Immature natural killer cell (primary cell): ENCODE data around the gene MMP19. TPM values are rescaled to one million over a fixed set of nuclear protein-coding genes. Genes with fewer than 3 reads are reported as not detected.

Experiments
- DNase-seq, 3 donors: peaks; one replicate each; pipeline ENCODE4 v3.0.0; 2022; ENCODE audit warnings: mixed read lengths in 1 of 3
- H3K27ac Mint-ChIP-seq, 6 donors: one replicate each; pipeline ENCODE4 v1.8.0; 2020; ENCODE audit warnings: mixed read lengths in 6 of 6, mild to moderate bottlenecking in 5 of 6, inconsistent platforms in 4 of 6, moderate library complexity in 3 of 6
- H3K27me3 Mint-ChIP-seq, 3 donors: one replicate each; pipeline ENCODE4 v1.8.0; 2020 to 2021; ENCODE audit warnings: low read depth in 3 of 3, mild to moderate bottlenecking in 3 of 3, mixed read lengths in 3 of 3, moderate library complexity in 3 of 3, inconsistent platforms in 1 of 3
- H3K36me3 Mint-ChIP-seq, 3 donors: one replicate each; pipeline ENCODE4 v1.8.0; 2020; ENCODE audit warnings: mixed read lengths in 3 of 3, inconsistent platforms in 2 of 3, mild to moderate bottlenecking in 2 of 3
- H3K4me1 Mint-ChIP-seq, 2 donors: one replicate each; pipeline ENCODE4 v1.8.0; 2020; ENCODE audit warnings: inconsistent platforms in 2 of 2, mild to moderate bottlenecking in 2 of 2, mixed read lengths in 2 of 2, moderate library complexity in 1 of 2
- H3K4me3 Mint-ChIP-seq, 5 donors: one replicate each; pipeline ENCODE4 v1.8.0; 2020; ENCODE audit warnings: mild to moderate bottlenecking in 5 of 5, mixed read lengths in 5 of 5, inconsistent platforms in 3 of 5, moderate library complexity in 3 of 5
- H3K9me3 Mint-ChIP-seq, 6 donors: one replicate each; pipeline ENCODE4 v1.8.0; 2020; ENCODE audit warnings: mild to moderate bottlenecking in 6 of 6, mixed read lengths in 6 of 6, inconsistent platforms in 4 of 6, moderate library complexity in 3 of 6
- polyA plus RNA-seq, 3 donors: library from polyadenylated mRNA; unstranded; fragments of 300-500 nt; fragmentation: Illumina TruSeq; gene quantifications; one replicate each; pipeline ENCODE4 v1.2.3, GENCODE V29; 2021

Gene MMP19
- polyA plus RNA-seq, 3 donors from 2014 or later: 0.10 TPM; not detected in 2

- H3K9me3 Mint-ChIP-seq: no peaks in the 10 kb centered on the region
- H3K27me3 Mint-ChIP-seq: peaks cover 3 to 11% (median 3%) of the 10 kb centered on the region in 3 donors
- no peak overlapping the region for H3K27ac Mint-ChIP-seq
- no peak for DNase-seq
- H3K36me3 Mint-ChIP-seq: no peaks in the 10 kb centered on the region
- H3K4me3 Mint-ChIP-seq: no peak overlapping the region
- peaks cover 36% of the 10 kb centered on the region in 2 donors for H3K4me1 Mint-ChIP-seq
These were observed 9.7 kb downstream of the MMP19 start for GRCh38 chr12:55833056-55833455.

GRCh38 chr12:55831447-55831815, 11.3 kb downstream of the MMP19 start:
- Mint-ChIP-seq H3K4me3 (peak overlapping the region; percentile 96 to 100 (median 99)), H3K27ac (peak overlapping the region; percentile 36 to 96 (median 92)), H3K4me1 (peaks cover 48 to 49% of the 10 kb centered on the region in 2 donors), H3K9me3 (peaks cover 0 to 1% (median 0%) of the 10 kb centered on the region in 6 donors), H3K36me3 (no peaks in the 10 kb centered on the region), H3K27me3 (peaks cover 3 to 11% (median 3%) of the 10 kb centered on the region in 3 donors)
- no peak for DNase-seq

- Mint-ChIP-seq H3K9me3 (peaks cover 0 to 1% (median 0%) of the 10 kb centered on the region in 6 donors), H3K4me3 (peak overlapping the region; percentile 96 to 100 (median 99)), H3K4me1 (peaks cover 53 to 54% of the 10 kb centered on the region in 2 donors)
These were observed 11.9 kb downstream of the MMP19 start for GRCh38 chr12:55830601-55831446.

GRCh38 chr12:55829967-55830600, 12.7 kb downstream of the MMP19 start:
- peak; percentile 31 to 36 (median 34) for DNase-seq
- peak overlapping the region; percentile 96 to 100 (median 99) for H3K4me3 Mint-ChIP-seq
- peaks cover 3 to 11% (median 3%) of the 10 kb centered on the region in 3 donors for H3K27me3 Mint-ChIP-seq
- H3K4me1 Mint-ChIP-seq: peaks cover 57% of the 10 kb centered on the region in 2 donors
- H3K9me3 Mint-ChIP-seq: peaks cover 0 to 1% (median 0%) of the 10 kb centered on the region in 6 donors
- no peaks in the 10 kb centered on the region for H3K36me3 Mint-ChIP-seq
- H3K27ac Mint-ChIP-seq: peak overlapping the region; percentile 90 to 96 (median 94)

More at GRCh38 chr12:55830601-55831446, 11.9 kb downstream of the MMP19 start:
- peak; percentile 49 to 56 (median 50) for DNase-seq
- H3K27me3 Mint-ChIP-seq: peaks cover 3 to 11% (median 3%) of the 10 kb centered on the region in 3 donors
- no peaks in the 10 kb centered on the region for H3K36me3 Mint-ChIP-seq
- peak overlapping the region; percentile 90 to 96 (median 94) for H3K27ac Mint-ChIP-seq

- H3K4me1 Mint-ChIP-seq: peaks cover 60 to 65% of the 10 kb centered on the region in 2 donors
- peak overlapping the region; percentile 96 to 100 (median 99) for H3K4me3 Mint-ChIP-seq
- peaks cover 0 to under 1% (median 0%) of the 10 kb centered on the region in 3 donors for H3K36me3 Mint-ChIP-seq
- peak overlapping the region; percentile 83 to 96 (median 90) for H3K27ac Mint-ChIP-seq
- peaks cover 0 to 1% (median 0%) of the 10 kb centered on the region in 6 donors for H3K9me3 Mint-ChIP-seq
- DNase-seq: no peak
- H3K27me3 Mint-ChIP-seq: peaks cover 3 to 11% (median 3%) of the 10 kb centered on the region in 3 donors
These were observed 14.4 kb downstream of the MMP19 start for GRCh38 chr12:55828357-55828756.

- peak overlapping the region; percentile 49 to 91 (median 82) for H3K27ac Mint-ChIP-seq
- H3K4me3 Mint-ChIP-seq: peak overlapping the region; percentile 96 to 100 (median 99)
- H3K4me1 Mint-ChIP-seq: peaks cover 58 to 65% of the 10 kb centered on the region in 2 donors
- peaks cover 0 to 5% (median 3%) of the 10 kb centered on the region in 3 donors for H3K36me3 Mint-ChIP-seq
- no peak for DNase-seq
- peaks cover 0 to 1% (median 0%) of the 10 kb centered on the region in 6 donors for H3K9me3 Mint-ChIP-seq
- peaks cover 3 to 11% (median 3%) of the 10 kb centered on the region in 3 donors for H3K27me3 Mint-ChIP-seq
These were observed 14.9 kb downstream of the MMP19 start for GRCh38 chr12:55827806-55828205.

GRCh38 chr12:55824726-55825125, 18.0 kb downstream of the MMP19 start:
- peaks cover 3 to 6% (median 3%) of the 10 kb centered on the region in 3 donors for H3K27me3 Mint-ChIP-seq
- H3K36me3 Mint-ChIP-seq: peaks cover 7 to 11% (median 11%) of the 10 kb centered on the region in 3 donors
- no peak overlapping the region for H3K4me3 Mint-ChIP-seq
- peaks cover 35 to 36% of the 10 kb centered on the region in 2 donors for H3K4me1 Mint-ChIP-seq
- peaks cover 0 to 1% (median 0%) of the 10 kb centered on the region in 6 donors for H3K9me3 Mint-ChIP-seq
- DNase-seq: no peak
- peak overlapping the region in 5 of 6 donors; percentile 12 to 79 (median 57) for H3K27ac Mint-ChIP-seq

- DNase-seq: no peak
- Mint-ChIP-seq H3K9me3 (peaks cover 0 to 1% (median 0%) of the 10 kb centered on the region in 6 donors), H3K27ac (peak overlapping the region in 4 of 6 donors; percentile 41 to 62 (median 54)), H3K4me1 (peaks cover 28 to 33% of the 10 kb centered on the region in 2 donors), H3K27me3 (peaks cover 0 to 2% (median 0%) of the 10 kb centered on the region in 3 donors), H3K36me3 (peaks cover 7 to 11% (median 11%) of the 10 kb centered on the region in 3 donors), H3K4me3 (no peak overlapping the region)
These were observed 19.3 kb downstream of the MMP19 start for GRCh38 chr12:55823419-55823818.

- H3K27me3 Mint-ChIP-seq: no peaks in the 10 kb centered on the region
- peaks cover 7 to 11% (median 11%) of the 10 kb centered on the region in 3 donors for H3K36me3 Mint-ChIP-seq
- H3K4me3 Mint-ChIP-seq: no peak overlapping the region
- DNase-seq: no peak
- H3K4me1 Mint-ChIP-seq: peaks cover 16 to 21% of the 10 kb centered on the region in 2 donors
- peak overlapping the region in 2 of 6 donors; percentile 18 to 71 for H3K27ac Mint-ChIP-seq
- H3K9me3 Mint-ChIP-seq: no peaks in the 10 kb centered on the region
These were observed 20.5 kb downstream of the MMP19 start for GRCh38 chr12:55822228-55822627.

GRCh38 chr12:55820679-55821078, 22.1 kb downstream of the MMP19 start:
- peaks cover 9 to 11% of the 10 kb centered on the region in 2 donors for H3K4me1 Mint-ChIP-seq
- DNase-seq: no peak
- peaks cover 7 to 11% (median 11%) of the 10 kb centered on the region in 3 donors for H3K36me3 Mint-ChIP-seq
- H3K9me3 Mint-ChIP-seq: no peaks in the 10 kb centered on the region
- H3K27ac Mint-ChIP-seq: peak overlapping the region in 2 of 6 donors; percentile 4 to 15
- H3K27me3 Mint-ChIP-seq: no peaks in the 10 kb centered on the region
- no peak overlapping the region for H3K4me3 Mint-ChIP-seq

- Mint-ChIP-seq H3K4me3 (peak overlapping the region in 2 of 5 donors; percentile 59 to 60), H3K4me1 (peaks cover 8 to 15% of the 10 kb centered on the region in 2 donors), H3K36me3 (peaks cover 7 to 16% (median 11%) of the 10 kb centered on the region in 3 donors), H3K27ac (peak overlapping the region in 3 of 6 donors; percentile 9 to 64 (median 43)), H3K27me3 (no peaks in the 10 kb centered on the region), H3K9me3 (no peaks in the 10 kb centered on the region)
- DNase-seq: no peak
These were observed 23.9 kb downstream of the MMP19 start for GRCh38 chr12:55818886-55819285.

- peaks cover 14 to 18% of the 10 kb centered on the region in 2 donors for H3K4me1 Mint-ChIP-seq
- peaks cover 7 to 16% (median 10%) of the 10 kb centered on the region in 3 donors for H3K36me3 Mint-ChIP-seq
- no peak overlapping the region for H3K27ac Mint-ChIP-seq
- no peak for DNase-seq
- no peaks in the 10 kb centered on the region for H3K9me3 Mint-ChIP-seq
- H3K27me3 Mint-ChIP-seq: no peaks in the 10 kb centered on the region
- no peak overlapping the region for H3K4me3 Mint-ChIP-seq
These were observed 24.5 kb downstream of the MMP19 start for GRCh38 chr12:55818140-55818728.
